Esophagus muscularis mucosa (tissue), 4 donors: Measurements from ENCODE around the gene ATP4B. TPM values are rescaled to one million over a fixed set of nuclear protein-coding genes. Genes with fewer than 3 reads are reported as not detected.

Experiments used
- DNase-seq: peaks from one replicate; pipeline ENCODE4 v3.0.0-alpha.2; 2017; ENCODE audit errors: extremely low spot score
- H3K27ac ChIP-seq, 4 donors: fragments of 200-600 bp; sonication (generic); replicated peaks in 1 of 4; 1 replicate in 3 of 4; 2 replicates in 1 of 4; pipeline ENCODE4 v1.5.1; 2016 to 2019; ENCODE audit warnings: mild to moderate bottlenecking in 1 of 4
- H3K27me3 ChIP-seq, 4 donors: fragments of 200-600 bp; sonication (generic); one replicate each; pipeline versions ENCODE4 v1.5.1 to v1.6.0; 2016 to 2019
- H3K36me3 ChIP-seq, 4 donors: fragments of 200-600 bp; sonication (generic); one replicate each; pipeline ENCODE4 v1.5.1; 2016 to 2019
- H3K4me1 ChIP-seq, 4 donors: fragments of 200-600 bp; sonication (generic); one replicate each; pipeline ENCODE4 v1.5.1; 2016 to 2019
- H3K4me3 ChIP-seq, 4 donors: fragments of 200-600 bp; sonication (generic); 1 replicate in 2 of 4; 2 replicates in 2 of 4; pipeline ENCODE4 v1.5.1; 2016 to 2019; ENCODE audit warnings: mild to moderate bottlenecking in 4 of 4, moderate library complexity in 1 of 4
- H3K9me3 ChIP-seq, 4 donors: fragments of 200-600 bp; sonication (generic); 1 replicate in 3 of 4; 2 replicates in 1 of 4; pipeline ENCODE4 v1.5.1; 2016 to 2019
- EP300 ChIP-seq: sonication (generic); formaldehyde crosslinking; IDR thresholded peaks from one replicate; pipeline ENCODE4 v1.6.1; 2017; ENCODE audit warnings: antibody characterized with exemption
- POLR2A ChIP-seq: fragments of 450-650 bp; IDR thresholded peaks from one replicate; pipeline ENCODE4 v1.6.1; 2017; ENCODE audit warnings: antibody characterized with exemption, moderate library complexity, mild to moderate bottlenecking, low read depth
- POLR2AphosphoS5 ChIP-seq, 2 donors: sonication (generic); formaldehyde crosslinking; IDR thresholded peaks; one replicate each; pipeline ENCODE4 v1.6.1; 2017; ENCODE audit warnings: antibody characterized with exemption in 2 of 2
- WGBS: methylation state at CpG from one replicate; pipeline ENCODE4 v1.1.5; 2018; 5-methylcytosine and 5-hydroxymethylcytosine counted together
- intact Hi-C: fragments of 100-400 bp; cut with DNase I; formaldehyde crosslinking; loops from one replicate; pipeline ENCODE4 v1.15.1; 2023
- total RNA-seq, 4 donors: library from RNA; depleted of rRNA; stranded (reverse); fragments of >200 nt; gene quantifications; one replicate each; pipeline versions ENCODE4 v1.1.0 to v1.2.1, GENCODE V29; 2016
- TF ChIP-seq, protein P1 (sequence below), 3 experiments: fragments of 200-600 bp in 2 of 3; fragments of 450-650 bp in 1 of 3; sonication (generic) in 2 of 3; IDR thresholded peaks; one replicate each; pipeline ENCODE4 v1.5.1; 2017 to 2019; ENCODE audit warnings: antibody characterized with exemption in 3 of 3, mild to moderate bottlenecking in 2 of 3, moderate library complexity in 1 of 3

Gene ATP4B
- total RNA-seq, 4 donors from 2014 or later, result not detected

DNA sequence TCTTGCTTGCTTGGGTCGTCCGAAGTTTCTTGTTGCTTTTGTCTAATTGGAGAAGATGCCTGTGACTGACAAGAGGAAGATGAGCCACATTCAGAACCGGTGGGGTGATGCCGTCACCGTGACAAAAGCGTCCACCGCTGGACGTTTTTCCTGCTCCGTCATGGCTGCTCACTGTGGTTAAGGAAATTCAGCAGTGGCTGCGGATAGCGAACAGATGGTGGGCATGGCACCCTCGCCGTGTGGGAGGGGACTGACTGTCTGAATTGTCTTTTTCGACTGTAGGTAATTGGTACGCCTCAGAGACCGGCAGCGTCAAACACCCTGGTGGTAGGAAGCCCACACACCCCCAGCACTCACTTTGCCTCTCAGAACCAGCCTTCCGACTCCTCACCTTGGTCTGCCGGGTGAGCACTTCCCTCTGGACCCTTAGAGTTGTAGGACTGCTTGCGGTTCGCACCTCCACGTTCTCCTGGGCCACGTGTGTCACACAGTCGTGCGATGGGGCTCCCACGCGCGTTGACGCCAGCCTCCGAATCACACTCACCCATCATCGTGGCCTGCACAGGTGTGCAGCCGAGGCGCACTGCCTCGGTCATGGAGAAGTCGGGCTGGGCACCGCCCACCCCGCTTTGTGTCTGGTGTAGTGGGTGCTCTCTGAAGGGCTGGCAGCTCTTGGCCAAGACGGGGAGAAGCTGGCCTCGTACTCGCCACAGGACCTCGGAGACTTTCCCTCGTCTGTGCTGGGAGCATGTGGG lies 26.5 kb downstream of the ATP4B start:
- 97% methylated on average over 26 of the region's 42 CpGs for WGBS
- Histone ChIP-seq H3K36me3 (peaks cover 6 to 76% (median 60%) of the 10 kb centered on the region in 4 donors), H3K4me3 (no peak overlapping the region), H3K9me3 (no peaks in the 10 kb centered on the region), H3K27ac (no peak overlapping the region), H3K4me1 (no peaks in the 10 kb centered on the region), H3K27me3 (no peaks in the 10 kb centered on the region)
- DNase-seq, result no peak
- intact Hi-C loops, result no loop called here
- TF ChIP-seq EP300 (no peak), POLR2AphosphoS5 (IDR thresholded peaks at IDR 0.05) (no peak), POLR2A (no peak)
- TF ChIP-seq, protein P1, sequence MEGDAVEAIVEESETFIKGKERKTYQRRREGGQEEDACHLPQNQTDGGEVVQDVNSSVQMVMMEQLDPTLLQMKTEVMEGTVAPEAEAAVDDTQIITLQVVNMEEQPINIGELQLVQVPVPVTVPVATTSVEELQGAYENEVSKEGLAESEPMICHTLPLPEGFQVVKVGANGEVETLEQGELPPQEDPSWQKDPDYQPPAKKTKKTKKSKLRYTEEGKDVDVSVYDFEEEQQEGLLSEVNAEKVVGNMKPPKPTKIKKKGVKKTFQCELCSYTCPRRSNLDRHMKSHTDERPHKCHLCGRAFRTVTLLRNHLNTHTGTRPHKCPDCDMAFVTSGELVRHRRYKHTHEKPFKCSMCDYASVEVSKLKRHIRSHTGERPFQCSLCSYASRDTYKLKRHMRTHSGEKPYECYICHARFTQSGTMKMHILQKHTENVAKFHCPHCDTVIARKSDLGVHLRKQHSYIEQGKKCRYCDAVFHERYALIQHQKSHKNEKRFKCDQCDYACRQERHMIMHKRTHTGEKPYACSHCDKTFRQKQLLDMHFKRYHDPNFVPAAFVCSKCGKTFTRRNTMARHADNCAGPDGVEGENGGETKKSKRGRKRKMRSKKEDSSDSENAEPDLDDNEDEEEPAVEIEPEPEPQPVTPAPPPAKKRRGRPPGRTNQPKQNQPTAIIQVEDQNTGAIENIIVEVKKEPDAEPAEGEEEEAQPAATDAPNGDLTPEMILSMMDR (IDR thresholded peaks at IDR 0.05), result no peak

DNA sequence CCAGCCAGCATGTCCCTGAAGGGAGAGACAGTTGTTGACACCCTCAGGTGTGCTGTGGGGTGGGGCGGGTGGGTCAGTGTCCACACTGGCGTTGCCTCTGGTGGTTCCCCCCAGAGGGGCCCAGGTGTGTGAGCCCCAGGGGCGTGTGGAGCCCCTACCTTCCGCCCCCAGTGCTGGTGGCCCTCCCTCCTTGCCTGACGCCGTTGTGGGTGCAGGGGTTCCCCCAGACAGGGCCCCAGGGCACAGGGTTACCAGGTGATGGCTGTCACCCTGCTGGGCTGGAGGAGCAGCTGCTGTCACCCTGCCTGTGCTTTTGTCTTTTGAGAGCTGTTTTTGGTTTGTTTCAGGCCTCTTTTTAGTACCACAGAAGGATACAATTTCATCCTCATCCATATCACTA lies 27.2 kb downstream of the ATP4B start:
- Histone ChIP-seq H3K27me3 (no peaks in the 10 kb centered on the region), H3K27ac (no peak overlapping the region), H3K9me3 (no peaks in the 10 kb centered on the region), H3K4me1 (no peaks in the 10 kb centered on the region), H3K36me3 (peaks cover 4 to 69% (median 53%) of the 10 kb centered on the region in 4 donors), H3K4me3 (no peak overlapping the region)
- no peak for TF ChIP-seq EP300
- TF ChIP-seq, protein P1 (IDR thresholded peaks at IDR 0.05), result no peak
- no peak for TF ChIP-seq POLR2A
- no peak for TF ChIP-seq POLR2AphosphoS5 (IDR thresholded peaks at IDR 0.05)
- DNase-seq, result no peak
- intact Hi-C loops, result no loop called here
- WGBS, result 80% methylated on average over 4 of the region's 6 CpGs

DNA sequence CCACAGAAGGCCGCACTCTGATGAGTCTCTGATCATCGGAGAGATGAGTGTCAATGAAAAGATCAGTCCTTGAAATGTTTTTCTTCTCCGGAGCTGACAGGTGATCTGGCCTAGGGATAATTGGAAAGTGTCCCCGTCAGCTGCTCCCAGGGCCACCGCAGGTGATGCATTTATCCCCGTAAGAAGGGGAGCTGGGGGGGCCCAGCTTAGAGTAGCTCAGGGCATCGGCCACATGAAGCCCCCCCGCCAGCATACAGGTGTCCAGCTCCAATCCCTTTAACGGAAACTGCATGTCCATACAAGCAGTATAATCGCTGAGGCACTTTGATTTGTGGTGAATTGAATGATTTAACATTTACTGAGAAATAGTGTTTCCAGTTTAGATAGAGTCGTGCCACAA lies 27.7 kb downstream of the ATP4B start:
- intact Hi-C loops, result no loop called here
- TF ChIP-seq POLR2AphosphoS5 (IDR thresholded peaks at IDR 0.05) (no peak), EP300 (no peak), POLR2A (no peak)
- TF ChIP-seq, protein P1 (IDR thresholded peaks at IDR 0.05), result no peak
- 94% methylated on average over 9 of the region's 11 CpGs for WGBS
- Histone ChIP-seq H3K27ac (no peak overlapping the region), H3K4me3 (no peak overlapping the region), H3K4me1 (no peaks in the 10 kb centered on the region), H3K27me3 (no peaks in the 10 kb centered on the region), H3K9me3 (no peaks in the 10 kb centered on the region), H3K36me3 (peaks cover 4 to 64% (median 48%) of the 10 kb centered on the region in 4 donors)
- no peak for DNase-seq

DNA sequence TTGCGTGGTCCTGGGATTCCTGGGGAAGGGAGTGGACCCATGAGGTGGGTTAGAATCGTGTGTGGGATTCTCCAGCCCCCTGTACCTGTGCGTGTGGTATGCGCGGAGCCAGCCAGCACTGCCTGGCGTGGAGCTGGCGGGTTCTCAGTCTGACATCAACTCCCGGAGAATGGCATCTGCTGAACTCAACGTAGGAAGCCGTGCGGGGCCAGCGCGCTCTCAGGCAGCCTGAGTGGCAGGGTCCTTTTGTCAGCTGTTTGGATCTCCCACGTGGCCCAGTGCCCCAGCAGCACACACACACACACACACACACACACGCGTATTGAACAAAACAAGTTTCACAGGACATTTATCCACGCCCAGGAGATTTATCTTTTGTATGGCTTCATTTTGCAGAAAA lies 28.1 kb downstream of the ATP4B start:
- peaks cover 4 to 59% (median 44%) of the 10 kb centered on the region in 4 donors for H3K36me3 ChIP-seq
- no peaks in the 10 kb centered on the region for H3K4me1 ChIP-seq
- WGBS, result 92% methylated on average over 8 of the region's 17 CpGs
- H3K9me3 ChIP-seq, result no peaks in the 10 kb centered on the region
- no peak overlapping the region for H3K27ac ChIP-seq
- no peak overlapping the region for H3K4me3 ChIP-seq
- DNase-seq, result no peak
- H3K27me3 ChIP-seq, result no peaks in the 10 kb centered on the region
- intact Hi-C loops, result no loop called here
- TF ChIP-seq POLR2AphosphoS5 (IDR thresholded peaks at IDR 0.05) (no peak), EP300 (no peak), POLR2A (no peak)
- TF ChIP-seq, protein P1 (IDR thresholded peaks at IDR 0.05), result no peak
